ENCODE data around the gene CACNA2D4.

Gene CACNA2D4

GRCh38 chr12:1810201-1810930 is 108.1 kb downstream of the CACNA2D4 start:
- no peaks in the 10 kb centered on the region for H3K27me3 ChIP-seq (ENCODE audit: control insufficient read depth in 1 of 2, insufficient read depth in 2 of 2, low read length in 2 of 2)
- no peak overlapping the region for H3K27ac ChIP-seq (ENCODE audit: low read depth, low read length)
- peak overlapping the region in 1 of 2 donors; percentile 9 for H3K4me3 ChIP-seq (ENCODE audit: low read depth in 1 of 2, low read length in 2 of 2)
- no peaks in the 10 kb centered on the region for H3K36me3 ChIP-seq (ENCODE audit: control insufficient read depth in 1 of 2, insufficient read depth in 2 of 2, low read length in 2 of 2)
- H3K9ac ChIP-seq (ENCODE audit: low read depth in 1 of 2, low read length in 2 of 2), result no peak overlapping the region
- no peaks in the 10 kb centered on the region for H3K9me3 ChIP-seq (ENCODE audit: control insufficient read depth in 1 of 2, low read length in 2 of 2)
- peaks cover 14 to 44% of the 10 kb centered on the region in 2 donors for H3K4me1 ChIP-seq (ENCODE audit: control insufficient read depth in 1 of 2, insufficient read depth in 2 of 2, low read length in 2 of 2)

- H3K27ac ChIP-seq (ENCODE audit: low read depth, low read length), result no peak overlapping the region
Observed at GRCh38 chr12:1809591-1810190, 108.8 kb downstream of the CACNA2D4 start.

GRCh38 chr12:1808798-1809480 is 109.5 kb downstream of the CACNA2D4 start:
- H3K4me3 ChIP-seq (ENCODE audit: low read depth in 1 of 2, low read length in 2 of 2), result no peak overlapping the region
- H3K4me1 ChIP-seq (ENCODE audit: control insufficient read depth in 1 of 2, insufficient read depth in 2 of 2, low read length in 2 of 2), result peaks cover 14 to 44% of the 10 kb centered on the region in 2 donors
- H3K9me3 ChIP-seq (ENCODE audit: control insufficient read depth in 1 of 2, low read length in 2 of 2), result no peaks in the 10 kb centered on the region
- no peaks in the 10 kb centered on the region for H3K36me3 ChIP-seq (ENCODE audit: control insufficient read depth in 1 of 2, insufficient read depth in 2 of 2, low read length in 2 of 2)
- no peak overlapping the region for H3K9ac ChIP-seq (ENCODE audit: low read depth in 1 of 2, low read length in 2 of 2)
- H3K27me3 ChIP-seq (ENCODE audit: control insufficient read depth in 1 of 2, insufficient read depth in 2 of 2, low read length in 2 of 2), result no peaks in the 10 kb centered on the region
- H3K27ac ChIP-seq (ENCODE audit: low read depth, low read length), result no peak overlapping the region

More at GRCh38 chr12:1809591-1810190, 108.8 kb downstream of the CACNA2D4 start:
- Histone ChIP-seq H3K9ac (ENCODE audit: low read depth in 1 of 2, low read length in 2 of 2) (no peak overlapping the region), H3K4me1 (ENCODE audit: control insufficient read depth in 1 of 2, insufficient read depth in 2 of 2, low read length in 2 of 2) (peaks cover 14 to 44% of the 10 kb centered on the region in 2 donors), H3K36me3 (ENCODE audit: control insufficient read depth in 1 of 2, insufficient read depth in 2 of 2, low read length in 2 of 2) (no peaks in the 10 kb centered on the region), H3K4me3 (ENCODE audit: low read depth in 1 of 2, low read length in 2 of 2) (no peak overlapping the region), H3K9me3 (ENCODE audit: control insufficient read depth in 1 of 2, low read length in 2 of 2) (no peaks in the 10 kb centered on the region), H3K27me3 (ENCODE audit: control insufficient read depth in 1 of 2, insufficient read depth in 2 of 2, low read length in 2 of 2) (no peaks in the 10 kb centered on the region)

- H3K4me3 ChIP-seq (ENCODE audit: low read depth in 1 of 2, low read length in 2 of 2), result no peak overlapping the region
- H3K27ac ChIP-seq (ENCODE audit: low read depth, low read length), result no peak overlapping the region
- H3K9ac ChIP-seq (ENCODE audit: low read depth in 1 of 2, low read length in 2 of 2), result no peak overlapping the region
- peaks cover 14 to 44% of the 10 kb centered on the region in 2 donors for H3K4me1 ChIP-seq (ENCODE audit: control insufficient read depth in 1 of 2, insufficient read depth in 2 of 2, low read length in 2 of 2)
- no peaks in the 10 kb centered on the region for H3K36me3 ChIP-seq (ENCODE audit: control insufficient read depth in 1 of 2, insufficient read depth in 2 of 2, low read length in 2 of 2)
- no peaks in the 10 kb centered on the region for H3K27me3 ChIP-seq (ENCODE audit: control insufficient read depth in 1 of 2, insufficient read depth in 2 of 2, low read length in 2 of 2)
- no peaks in the 10 kb centered on the region for H3K9me3 ChIP-seq (ENCODE audit: control insufficient read depth in 1 of 2, low read length in 2 of 2)
Observed at GRCh38 chr12:1808036-1808797, 110.2 kb downstream of the CACNA2D4 start.

- Histone ChIP-seq H3K4me1 (ENCODE audit: control insufficient read depth in 1 of 2, insufficient read depth in 2 of 2, low read length in 2 of 2) (peaks cover 14 to 39% of the 10 kb centered on the region in 2 donors), H3K27me3 (ENCODE audit: control insufficient read depth in 1 of 2, insufficient read depth in 2 of 2, low read length in 2 of 2) (no peaks in the 10 kb centered on the region), H3K4me3 (ENCODE audit: low read depth in 1 of 2, low read length in 2 of 2) (no peak overlapping the region), H3K36me3 (ENCODE audit: control insufficient read depth in 1 of 2, insufficient read depth in 2 of 2, low read length in 2 of 2) (no peaks in the 10 kb centered on the region), H3K27ac (ENCODE audit: low read depth, low read length) (no peak overlapping the region), H3K9me3 (ENCODE audit: control insufficient read depth in 1 of 2, low read length in 2 of 2) (no peaks in the 10 kb centered on the region), H3K9ac (ENCODE audit: low read depth in 1 of 2, low read length in 2 of 2) (no peak overlapping the region)
Observed at GRCh38 chr12:1807087-1807860, 111.2 kb downstream of the CACNA2D4 start.

- Histone ChIP-seq H3K9ac (ENCODE audit: low read depth in 1 of 2, low read length in 2 of 2) (no peak overlapping the region), H3K27ac (ENCODE audit: low read depth, low read length) (no peak overlapping the region)
Observed at GRCh38 chr12:1806301-1807086, 112.0 kb downstream of the CACNA2D4 start.

GRCh38 chr12:1805441-1806081 is 112.9 kb downstream of the CACNA2D4 start:
- H3K27me3 ChIP-seq (ENCODE audit: control insufficient read depth in 1 of 2, insufficient read depth in 2 of 2, low read length in 2 of 2), result no peaks in the 10 kb centered on the region
- H3K27ac ChIP-seq (ENCODE audit: low read depth, low read length), result no peak overlapping the region
- no peak overlapping the region for H3K4me3 ChIP-seq (ENCODE audit: low read depth in 1 of 2, low read length in 2 of 2)
- no peaks in the 10 kb centered on the region for H3K9me3 ChIP-seq (ENCODE audit: control insufficient read depth in 1 of 2, low read length in 2 of 2)
- H3K36me3 ChIP-seq (ENCODE audit: control insufficient read depth in 1 of 2, insufficient read depth in 2 of 2, low read length in 2 of 2), result no peaks in the 10 kb centered on the region
- H3K9ac ChIP-seq (ENCODE audit: low read depth in 1 of 2, low read length in 2 of 2), result no peak overlapping the region
- peaks cover 14 to 23% of the 10 kb centered on the region in 2 donors for H3K4me1 ChIP-seq (ENCODE audit: control insufficient read depth in 1 of 2, insufficient read depth in 2 of 2, low read length in 2 of 2)

More at GRCh38 chr12:1806301-1807086, 112.0 kb downstream of the CACNA2D4 start:
- Histone ChIP-seq H3K9me3 (ENCODE audit: control insufficient read depth in 1 of 2, low read length in 2 of 2) (no peaks in the 10 kb centered on the region), H3K27me3 (ENCODE audit: control insufficient read depth in 1 of 2, insufficient read depth in 2 of 2, low read length in 2 of 2) (no peaks in the 10 kb centered on the region), H3K4me3 (ENCODE audit: low read depth in 1 of 2, low read length in 2 of 2) (no peak overlapping the region), H3K4me1 (ENCODE audit: control insufficient read depth in 1 of 2, insufficient read depth in 2 of 2, low read length in 2 of 2) (peaks cover 14 to 32% of the 10 kb centered on the region in 2 donors), H3K36me3 (ENCODE audit: control insufficient read depth in 1 of 2, insufficient read depth in 2 of 2, low read length in 2 of 2) (no peaks in the 10 kb centered on the region)

- no peak overlapping the region for H3K9ac ChIP-seq (ENCODE audit: low read depth in 1 of 2, low read length in 2 of 2)
- peaks cover 14 to 21% of the 10 kb centered on the region in 2 donors for H3K4me1 ChIP-seq (ENCODE audit: control insufficient read depth in 1 of 2, insufficient read depth in 2 of 2, low read length in 2 of 2)
- H3K9me3 ChIP-seq (ENCODE audit: control insufficient read depth in 1 of 2, low read length in 2 of 2), result no peaks in the 10 kb centered on the region
- no peak overlapping the region for H3K27ac ChIP-seq (ENCODE audit: low read depth, low read length)
- H3K4me3 ChIP-seq (ENCODE audit: low read depth in 1 of 2, low read length in 2 of 2), result peak overlapping the region in 1 of 2 donors; percentile 23
- H3K36me3 ChIP-seq (ENCODE audit: control insufficient read depth in 1 of 2, insufficient read depth in 2 of 2, low read length in 2 of 2), result no peaks in the 10 kb centered on the region
- no peaks in the 10 kb centered on the region for H3K27me3 ChIP-seq (ENCODE audit: control insufficient read depth in 1 of 2, insufficient read depth in 2 of 2, low read length in 2 of 2)
Observed at GRCh38 chr12:1804545-1805332, 113.7 kb downstream of the CACNA2D4 start.

All from duodenal mucosa (tissue), 2 donors.